A549 (cell line): ENCODE results near the gene TMEM95.

Experiments
- BHLHE40 ChIP-seq: IDR thresholded peaks from 2 replicates; pipeline ENCODE4 v1.6.1; 2012; ENCODE audit warnings: low read depth, low read length, inconsistent platforms
- CTCF ChIP-seq: fragments of >200 bp; sonication (Bioruptor Twin); formaldehyde crosslinking; IDR thresholded peaks from 3 replicates; pipeline ENCODE4 v1.5.1; 2016
- EP300 ChIP-seq, 2 experiments: fragments of >200 bp; sonication (Bioruptor Twin); formaldehyde crosslinking; IDR thresholded peaks; 2 replicates in 1 of 2; 3 replicates in 1 of 2; pipeline ENCODE4 v1.6.1; 2016 to 2017
- JUNB ChIP-seq: fragments of >200 bp; sonication (Bioruptor Twin); formaldehyde crosslinking; IDR thresholded peaks from 2 replicates; pipeline ENCODE4 v1.6.1; 2016
- RAD21 ChIP-seq, 2 experiments: fragments of >200 bp in 1 of 2; sonication (Bioruptor Twin) in 1 of 2; formaldehyde crosslinking in 1 of 2; IDR thresholded peaks in 1 of 2; conservative IDR thresholded peaks in 1 of 2; 2 replicates in 1 of 2; 3 replicates in 1 of 2; pipeline ENCODE4 v1.6.1; 2012 to 2018; ENCODE audit warnings: inconsistent platforms in 1 of 2
- SMC3 ChIP-seq: fragments of >200 bp; sonication (Bioruptor Twin); formaldehyde crosslinking; IDR thresholded peaks from 3 replicates; pipeline ENCODE4 v1.6.1; 2018; ENCODE audit warnings: inconsistent platforms
- TP53 ChIP-seq: fragments of 250-450 bp; sonication (Bioruptor Pico); IDR thresholded peaks from 2 replicates; pipeline ENCODE4 v1.5.0; 2021; ENCODE audit warnings: mild to moderate bottlenecking, moderate library complexity
- TF ChIP-seq, protein P1 (sequence below): fragments of 200-600 bp; sonication (generic); IDR thresholded peaks from 2 replicates; pipeline ENCODE4 v1.6.1; 2016; ENCODE audit warnings: antibody characterized with exemption, mild to moderate bottlenecking, moderate library complexity

DNA sequence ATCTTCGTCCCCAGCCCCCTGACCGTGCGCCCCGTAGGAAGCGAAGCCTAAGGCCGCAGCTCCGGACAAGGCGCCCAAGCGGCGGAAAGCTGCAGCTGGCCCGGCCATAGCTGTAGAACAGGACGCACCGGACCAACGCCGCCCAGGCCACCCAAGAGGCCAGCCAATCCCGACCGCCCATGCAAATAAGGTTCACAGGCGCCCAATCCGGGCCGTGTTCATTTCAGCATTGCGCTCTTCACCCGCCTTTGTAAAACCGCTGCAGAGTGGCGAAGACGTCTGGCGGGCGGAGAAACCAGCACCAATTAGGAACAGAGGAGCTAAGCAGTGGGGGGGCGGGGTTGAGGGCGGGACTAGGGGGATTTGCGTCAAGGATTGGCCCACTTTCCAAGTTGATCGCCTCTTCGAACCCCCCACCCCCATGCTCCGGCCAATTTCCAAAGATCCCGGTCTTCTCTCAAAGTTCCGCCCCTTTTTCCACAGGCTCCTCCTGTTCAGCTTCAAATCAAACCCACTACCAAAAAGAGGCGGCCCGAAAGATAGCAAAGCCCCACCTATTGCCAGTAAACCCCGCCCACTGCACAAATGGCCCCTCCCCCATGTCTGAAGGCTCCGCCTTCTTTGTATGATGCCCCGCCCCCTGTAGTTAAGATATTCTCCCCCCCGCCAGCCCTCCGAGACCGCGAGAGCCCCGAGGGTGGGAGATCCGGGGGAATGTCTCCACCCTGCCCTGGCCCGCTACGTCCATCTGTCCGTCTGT lies 49.2 kb downstream of the TMEM95 start, which contains the start of gene TMEM256:
- no peak for TF ChIP-seq EP300 (IDR thresholded peaks at IDR 0.05)
- no peak for TF ChIP-seq CTCF
- TF ChIP-seq SMC3: no peak
- TF ChIP-seq, protein P1, sequence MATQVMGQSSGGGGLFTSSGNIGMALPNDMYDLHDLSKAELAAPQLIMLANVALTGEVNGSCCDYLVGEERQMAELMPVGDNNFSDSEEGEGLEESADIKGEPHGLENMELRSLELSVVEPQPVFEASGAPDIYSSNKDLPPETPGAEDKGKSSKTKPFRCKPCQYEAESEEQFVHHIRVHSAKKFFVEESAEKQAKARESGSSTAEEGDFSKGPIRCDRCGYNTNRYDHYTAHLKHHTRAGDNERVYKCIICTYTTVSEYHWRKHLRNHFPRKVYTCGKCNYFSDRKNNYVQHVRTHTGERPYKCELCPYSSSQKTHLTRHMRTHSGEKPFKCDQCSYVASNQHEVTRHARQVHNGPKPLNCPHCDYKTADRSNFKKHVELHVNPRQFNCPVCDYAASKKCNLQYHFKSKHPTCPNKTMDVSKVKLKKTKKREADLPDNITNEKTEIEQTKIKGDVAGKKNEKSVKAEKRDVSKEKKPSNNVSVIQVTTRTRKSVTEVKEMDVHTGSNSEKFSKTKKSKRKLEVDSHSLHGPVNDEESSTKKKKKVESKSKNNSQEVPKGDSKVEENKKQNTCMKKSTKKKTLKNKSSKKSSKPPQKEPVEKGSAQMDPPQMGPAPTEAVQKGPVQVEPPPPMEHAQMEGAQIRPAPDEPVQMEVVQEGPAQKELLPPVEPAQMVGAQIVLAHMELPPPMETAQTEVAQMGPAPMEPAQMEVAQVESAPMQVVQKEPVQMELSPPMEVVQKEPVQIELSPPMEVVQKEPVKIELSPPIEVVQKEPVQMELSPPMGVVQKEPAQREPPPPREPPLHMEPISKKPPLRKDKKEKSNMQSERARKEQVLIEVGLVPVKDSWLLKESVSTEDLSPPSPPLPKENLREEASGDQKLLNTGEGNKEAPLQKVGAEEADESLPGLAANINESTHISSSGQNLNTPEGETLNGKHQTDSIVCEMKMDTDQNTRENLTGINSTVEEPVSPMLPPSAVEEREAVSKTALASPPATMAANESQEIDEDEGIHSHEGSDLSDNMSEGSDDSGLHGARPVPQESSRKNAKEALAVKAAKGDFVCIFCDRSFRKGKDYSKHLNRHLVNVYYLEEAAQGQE: peak; percentile 78
- no peak for TF ChIP-seq BHLHE40
- no peak for TF ChIP-seq TP53 (CRISPR knock-in tag)
- no peak for TF ChIP-seq RAD21 (conservative IDR thresholded peaks at IDR 0.05 in 1 of 2, IDR thresholded peaks at IDR 0.05 in 1 of 2)
- TF ChIP-seq JUNB: no peak
